HG02938 (cell line): Measurements from ENCODE around the gene PTPN3.

ENCODE experiments used
- ATAC-seq: cut with Tn5 transposase; IDR thresholded peaks from one replicate; pipeline ENCODE4 v1.9.1; 2021; ENCODE audit warnings: mild to moderate bottlenecking, moderate library complexity; ENCODE audit not compliant: unreplicated experiment

The PTPN3 gene

DNA sequence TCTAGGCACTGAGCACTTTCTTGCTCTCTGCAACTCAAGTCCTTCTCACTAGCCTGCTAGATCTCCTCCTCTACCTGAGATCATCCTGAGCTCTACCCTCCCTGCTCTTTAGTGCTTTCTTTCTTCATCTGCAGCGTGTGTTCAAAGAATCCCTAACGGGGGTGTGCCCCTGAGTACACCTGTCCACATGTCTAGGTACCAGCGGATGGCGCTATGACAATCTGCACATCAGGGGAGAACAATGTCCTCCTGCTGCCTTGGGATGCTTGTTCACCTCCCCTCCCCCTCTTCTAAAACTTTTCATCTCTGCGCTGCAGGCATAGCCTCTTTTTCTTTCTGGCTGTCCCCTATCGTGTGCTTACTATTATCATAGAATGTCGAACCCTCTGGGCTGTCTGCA, 42.7 kb downstream of the PTPN3 start:
- ATAC-seq, result no peak

GRCh38 chr9:109454601-109455155, 43.4 kb downstream of the PTPN3 start:
- no peak for ATAC-seq

GRCh38 chr9:109454041-109454440, 44.1 kb downstream of the PTPN3 start:
- no peak for ATAC-seq

GRCh38 chr9:109453210-109453842, 44.8 kb downstream of the PTPN3 start:
- no peak for ATAC-seq

DNA sequence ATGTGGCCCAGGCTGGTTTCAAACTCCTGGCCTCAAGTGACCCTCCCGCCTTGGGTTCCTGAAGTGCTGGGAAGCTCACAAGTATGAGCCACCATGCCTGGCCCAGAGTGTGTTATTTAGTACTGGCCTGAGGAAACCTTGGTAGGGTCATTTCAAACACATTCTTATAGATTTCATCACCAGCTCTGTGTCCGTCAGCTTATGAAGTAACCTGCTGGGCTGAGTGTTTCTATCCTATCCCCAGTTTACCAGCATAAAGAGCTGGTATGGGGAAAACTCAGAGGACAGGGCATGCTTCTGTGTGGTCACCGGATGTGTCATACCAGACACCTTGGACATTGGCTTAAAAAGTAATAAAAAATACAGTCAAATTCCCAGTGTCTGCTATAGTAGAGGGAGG, 45.3 kb downstream of the PTPN3 start:
- no peak for ATAC-seq

- no peak for ATAC-seq
Measured at GRCh38 chr9:109451311-109452025, 46.6 kb downstream of the PTPN3 start.

GRCh38 chr9:109450346-109450745, 47.8 kb downstream of the PTPN3 start:
- ATAC-seq, result no peak

DNA sequence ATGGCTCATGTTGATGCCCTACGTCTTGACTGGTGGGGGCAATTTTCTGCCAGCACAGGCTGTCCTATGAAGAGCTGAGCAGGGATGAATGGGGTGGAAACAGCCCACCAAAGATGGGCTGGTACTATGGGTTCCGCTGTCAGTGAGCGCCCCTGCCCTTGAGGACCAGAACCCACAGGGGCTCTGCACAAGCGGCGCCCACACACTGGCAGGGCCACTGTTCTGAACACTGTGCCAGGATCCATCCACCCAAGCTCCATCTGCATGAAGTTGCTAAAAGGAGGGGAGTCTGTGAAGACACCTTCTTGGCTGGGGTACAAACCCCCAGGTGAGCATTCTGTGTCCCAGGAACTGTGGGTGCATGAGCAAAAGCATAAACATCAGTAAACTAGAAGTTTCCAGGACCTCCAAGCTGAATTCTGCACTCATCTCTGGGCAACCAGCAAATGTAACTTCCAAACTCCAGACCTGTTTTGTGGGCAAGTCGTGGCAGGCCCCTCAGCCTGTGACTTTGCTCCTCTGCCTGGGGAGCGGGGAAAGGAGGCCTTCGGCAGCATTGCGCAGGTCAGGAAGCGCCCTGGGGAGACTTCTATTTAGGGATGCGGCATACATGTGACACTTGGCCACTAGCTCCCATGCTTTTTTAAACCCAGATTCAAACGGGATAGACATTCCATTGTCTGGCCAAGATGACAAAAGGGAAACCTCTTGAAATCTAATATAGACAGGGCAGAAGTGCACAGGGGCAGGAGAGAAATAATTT, 48.9 kb downstream of the PTPN3 start:
- no peak for ATAC-seq

DNA sequence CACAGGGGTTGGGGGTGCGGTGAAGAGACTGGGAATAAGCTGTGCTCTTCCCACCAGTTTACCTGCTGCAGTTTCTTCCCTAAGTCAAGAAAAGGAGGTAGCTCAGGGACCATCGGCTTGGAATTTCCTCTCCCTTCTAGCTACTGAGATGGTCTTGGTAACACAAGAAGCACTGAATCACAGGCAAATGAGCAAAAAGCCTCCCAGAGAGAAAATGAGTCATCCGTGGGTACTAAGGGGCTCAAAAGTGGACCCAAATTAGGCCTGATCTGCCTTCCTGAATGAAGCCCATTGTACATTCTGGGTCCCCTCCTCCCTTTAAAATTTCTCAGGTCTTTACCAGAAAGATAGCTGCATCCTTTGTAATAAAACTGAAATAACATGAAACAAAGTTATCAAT, 49.9 kb downstream of the PTPN3 start:
- no peak for ATAC-seq

- no peak for ATAC-seq
Measured at GRCh38 chr9:109447329-109448076, 50.6 kb downstream of the PTPN3 start.

- ATAC-seq, result no peak
Measured at GRCh38 chr9:109444771-109445320, 53.3 kb downstream of the PTPN3 start.

GRCh38 chr9:109442716-109443115, 55.4 kb downstream of the PTPN3 start:
- ATAC-seq, result no peak

DNA sequence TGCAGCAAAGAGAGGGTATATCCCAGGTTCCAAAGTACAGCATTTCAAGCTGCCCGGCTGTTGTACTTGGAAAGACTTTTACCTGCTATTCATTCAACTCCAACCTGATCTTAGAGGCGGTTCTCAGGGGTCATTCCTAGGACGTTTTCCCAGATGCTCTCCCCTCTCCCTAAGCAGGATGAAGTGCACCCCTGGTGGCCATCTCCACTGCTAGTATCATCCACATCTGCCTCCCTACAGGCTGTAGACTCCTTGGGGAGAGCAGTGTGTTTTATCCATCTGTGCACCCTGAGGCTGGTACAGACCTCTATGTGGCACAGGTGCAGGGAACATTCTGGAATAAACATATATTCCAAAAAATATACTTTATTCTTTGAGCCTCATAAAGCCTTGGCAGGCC, 56.8 kb downstream of the PTPN3 start:
- no peak for ATAC-seq

DNA sequence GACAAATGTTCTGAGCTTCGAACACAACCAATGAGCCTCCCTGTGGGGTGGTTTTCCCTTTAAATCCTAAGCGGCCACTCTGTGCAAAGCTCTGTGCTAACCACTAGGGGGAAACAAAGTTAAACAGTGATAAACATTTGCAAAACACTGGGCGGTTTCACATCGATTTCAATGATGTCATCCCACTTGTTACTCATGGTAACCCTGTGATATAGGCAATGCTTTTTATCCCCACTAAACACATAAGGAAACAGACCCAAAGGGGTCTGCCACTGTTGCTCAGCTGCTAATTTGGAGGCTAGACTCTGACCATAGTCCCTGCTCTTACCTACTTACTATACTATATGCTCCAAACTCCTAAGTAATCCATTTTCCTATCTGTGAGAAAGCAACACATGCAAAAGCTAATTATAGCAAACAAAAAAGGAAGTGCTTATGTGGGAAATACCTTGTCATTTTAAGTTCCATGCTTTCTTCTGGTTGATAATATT, 57.3 kb downstream of the PTPN3 start:
- ATAC-seq, result peak; percentile 97

- no peak for ATAC-seq
Measured at GRCh38 chr9:109440117-109440515, 58.0 kb downstream of the PTPN3 start.

GRCh38 chr9:109439378-109440116, 58.6 kb downstream of the PTPN3 start:
- ATAC-seq, result no peak

- ATAC-seq, result no peak
Measured at GRCh38 chr9:109437286-109437685, 60.8 kb downstream of the PTPN3 start.

GRCh38 chr9:109436071-109436470, 62.0 kb downstream of the PTPN3 start:
- no peak for ATAC-seq

GRCh38 chr9:109433476-109433875, 64.6 kb downstream of the PTPN3 start:
- ATAC-seq, result no peak

GRCh38 chr9:109430231-109430630, 67.9 kb downstream of the PTPN3 start:
- ATAC-seq, result no peak
